Measurements from ENCODE around the gene SLC10A1.

- TF ChIP-seq, protein P1, sequence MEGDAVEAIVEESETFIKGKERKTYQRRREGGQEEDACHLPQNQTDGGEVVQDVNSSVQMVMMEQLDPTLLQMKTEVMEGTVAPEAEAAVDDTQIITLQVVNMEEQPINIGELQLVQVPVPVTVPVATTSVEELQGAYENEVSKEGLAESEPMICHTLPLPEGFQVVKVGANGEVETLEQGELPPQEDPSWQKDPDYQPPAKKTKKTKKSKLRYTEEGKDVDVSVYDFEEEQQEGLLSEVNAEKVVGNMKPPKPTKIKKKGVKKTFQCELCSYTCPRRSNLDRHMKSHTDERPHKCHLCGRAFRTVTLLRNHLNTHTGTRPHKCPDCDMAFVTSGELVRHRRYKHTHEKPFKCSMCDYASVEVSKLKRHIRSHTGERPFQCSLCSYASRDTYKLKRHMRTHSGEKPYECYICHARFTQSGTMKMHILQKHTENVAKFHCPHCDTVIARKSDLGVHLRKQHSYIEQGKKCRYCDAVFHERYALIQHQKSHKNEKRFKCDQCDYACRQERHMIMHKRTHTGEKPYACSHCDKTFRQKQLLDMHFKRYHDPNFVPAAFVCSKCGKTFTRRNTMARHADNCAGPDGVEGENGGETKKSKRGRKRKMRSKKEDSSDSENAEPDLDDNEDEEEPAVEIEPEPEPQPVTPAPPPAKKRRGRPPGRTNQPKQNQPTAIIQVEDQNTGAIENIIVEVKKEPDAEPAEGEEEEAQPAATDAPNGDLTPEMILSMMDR (IDR thresholded peaks at IDR 0.05 in 2 of 3, conservative IDR thresholded peaks at IDR 0.05 in 1 of 3; ENCODE audit: borderline replicate concordance in 1 of 3, insufficient read depth in 1 of 3, low read depth in 2 of 3, low read length in 2 of 3) = peak; percentile 71 to 95 (median 88)
- TF ChIP-seq YY1 (IDR thresholded peaks at IDR 0.05; ENCODE audit: extremely low read depth, insufficient replicate concordance, low read depth, low read length) = no peak
- TF ChIP-seq ELF1 (IDR thresholded peaks at IDR 0.05; ENCODE audit: borderline replicate concordance, low read depth) = no peak
- TF ChIP-seq JUND (IDR thresholded peaks at IDR 0.05) = no peak
- TF ChIP-seq POLR2A (IDR thresholded peaks at IDR 0.05; ENCODE audit: borderline replicate concordance, extremely low read depth, insufficient read depth, insufficient read length) = no peak
- no peak for TF ChIP-seq SIN3A (IDR thresholded peaks at IDR 0.05; ENCODE audit: low read depth)
- TF ChIP-seq MAX (IDR thresholded peaks at IDR 0.05) = peak; percentile 34; the same call in 1 of the 2 replicates
- no peak for TF ChIP-seq ZNF274 (IDR thresholded peaks at IDR 0.05; ENCODE audit: low read depth, low read length)
Measured at GRCh38 chr14:69818758-69819191, 21.7 kb upstream of the SLC10A1 start.

Data from HCT116 (cell line).